Transverse colon (tissue), 4 donors: ENCODE data around the gene MTMR6. TPM values are rescaled to one million over a fixed set of nuclear protein-coding genes. Genes with fewer than 3 reads are reported as not detected.
"Not testable (repeated sequence)": the region's sequence is repeated elsewhere in the genome, so short reads cannot be mapped to it uniquely, and the experiment has no call there.

Source experiments
- DNase-seq: peaks from one replicate; pipeline ENCODE4 v3.0.0-alpha.2; 2019
- H3K27ac ChIP-seq, 4 donors: fragments of 200-600 bp; sonication (generic); 2 replicates each; pipeline ENCODE4 v1.5.1; 2016 to 2018; ENCODE audit warnings: inconsistent platforms in 4 of 4
- H3K27me3 ChIP-seq: fragments of 200-600 bp; sonication (generic); 2 replicates; pipeline ENCODE4 v1.5.1; 2017; ENCODE audit warnings: inconsistent platforms
- H3K36me3 ChIP-seq, 4 donors: fragments of 200-600 bp; sonication (generic); 2 replicates each; pipeline ENCODE4 v1.5.1; 2017 to 2019; ENCODE audit warnings: inconsistent platforms in 4 of 4
- H3K4me1 ChIP-seq, 4 donors: fragments of 200-600 bp; sonication (generic); 2 replicates each; pipeline ENCODE4 v1.5.1; 2017 to 2020; ENCODE audit warnings: inconsistent platforms in 4 of 4
- H3K4me3 ChIP-seq, 4 donors: fragments of 200-600 bp; sonication (generic); 1 replicate in 1 of 4; 2 replicates in 3 of 4; pipeline versions ENCODE4 v1.5.1 to v1.6.1; 2017 to 2019; ENCODE audit warnings: inconsistent platforms in 4 of 4
- H3K9me3 ChIP-seq, 2 donors: fragments of 200-600 bp; sonication (generic); 2 replicates each; pipeline ENCODE4 v1.5.1; 2017 to 2019; ENCODE audit warnings: inconsistent platforms in 2 of 2
- CTCF ChIP-seq, 5 experiments: fragments of 200-600 bp in 3 of 5; fragments of 450-650 bp in 2 of 5; sonication (generic) in 3 of 5; IDR thresholded peaks; 1 replicate in 2 of 5; 2 replicates in 3 of 5; pipeline ENCODE4 v1.5.1; 2016 to 2017; ENCODE audit warnings: antibody characterized with exemption in 5 of 5, inconsistent platforms in 3 of 5, mild to moderate bottlenecking in 2 of 5, moderate library complexity in 1 of 5
- EP300 ChIP-seq: sonication (generic); formaldehyde crosslinking; IDR thresholded peaks from one replicate; pipeline ENCODE4 v1.6.1; 2017; ENCODE audit warnings: antibody characterized with exemption, low read depth
- POLR2A ChIP-seq: fragments of 450-650 bp; IDR thresholded peaks from one replicate; pipeline ENCODE4 v1.6.1; 2016; ENCODE audit warnings: antibody characterized with exemption, mild to moderate bottlenecking, moderate library complexity
- POLR2AphosphoS5 ChIP-seq, 3 donors: sonication (generic); formaldehyde crosslinking; IDR thresholded peaks; one replicate each; pipeline ENCODE4 v1.6.1; 2016; ENCODE audit warnings: antibody characterized with exemption in 3 of 3
- WGBS, 2 donors: methylation state at CpG; one replicate each; pipeline ENCODE4 v1.1.5; 2018; ENCODE audit warnings: low coverage in 1 of 2; 5-methylcytosine and 5-hydroxymethylcytosine counted together
- in situ Hi-C, 4 donors: fragments of 200-750 bp; cut with MboI; loops; one replicate each; pipeline versions ENCODE4 v1.15.0 to v1.15.1; 2017; ENCODE audit warnings: low sequenced_read_pairs in 3 of 4, low pct_ligation_motif_present in 1 of 4, low pct_unique_long_range_greater_than_20kb in 1 of 4
- intact Hi-C: fragments of 100-400 bp; cut with DNase I; formaldehyde crosslinking; loops from one replicate; pipeline ENCODE4 v1.15.1; 2023; ENCODE audit warnings: low total_unique reads
- total RNA-seq, 4 donors: library from RNA; depleted of rRNA; stranded (reverse); fragments of >200 nt; gene quantifications; one replicate each; pipeline ENCODE4 v1.1.0, GENCODE V29; 2016

Gene MTMR6
- total RNA-seq, 4 donors from 2014 or later = 6.4 to 16.4 (median 11.9) TPM

GRCh38 chr13:25324100-25324499 lies 36.8 kb upstream of the MTMR6 start:
- in situ Hi-C loops (no loop called here), intact Hi-C loops (no loop called here)
- 85% methylated on average over 1 to 2 of the region's 2 CpGs for WGBS, 2 donors
- Histone ChIP-seq H3K4me1 (no peaks in the 10 kb centered on the region), H3K36me3 (peaks cover 0 to 66% (median 29%) of the 10 kb centered on the region in 4 donors), H3K4me3 (no peak overlapping the region), H3K27ac (no peak overlapping the region), H3K9me3 (no peaks in the 10 kb centered on the region), H3K27me3 (no peaks in the 10 kb centered on the region)
- TF ChIP-seq CTCF (IDR thresholded peaks at IDR 0.05) = no peak
- TF ChIP-seq POLR2AphosphoS5 (IDR thresholded peaks at IDR 0.05) = no peak
- no peak for TF ChIP-seq POLR2A
- no peak for TF ChIP-seq EP300
- DNase-seq = no peak

- WGBS, 2 donors = 86 to 100% methylated on average over 1 of the region's 1 CpG
- in situ Hi-C loops = no loop called here
- Histone ChIP-seq H3K4me1 (no peaks in the 10 kb centered on the region), H3K27ac (no peak overlapping the region), H3K4me3 (no peak overlapping the region), H3K27me3 (no peaks in the 10 kb centered on the region), H3K9me3 (no peaks in the 10 kb centered on the region), H3K36me3 (peaks cover 0 to 48% (median 22%) of the 10 kb centered on the region in 4 donors)
- no peak for TF ChIP-seq POLR2A
- TF ChIP-seq EP300 = no peak
- no peak for TF ChIP-seq POLR2AphosphoS5 (IDR thresholded peaks at IDR 0.05)
- DNase-seq = no peak
- intact Hi-C loops = no loop called here
Observed at GRCh38 chr13:25319771-25320170, 32.5 kb upstream of the MTMR6 start.

GRCh38 chr13:25318946-25319345 lies 31.7 kb upstream of the MTMR6 start:
- 87 to 90% methylated on average over 4 of the region's 4 CpGs for WGBS, 2 donors

GRCh38 chr13:25310891-25311290 lies 23.6 kb upstream of the MTMR6 start:
- in situ Hi-C loops (no loop called here), intact Hi-C loops (no loop called here)
- DNase-seq = no peak
- H3K4me3 ChIP-seq = no peak overlapping the region
- peaks cover 0 to 50% (median 25%) of the 10 kb centered on the region in 4 donors for H3K36me3 ChIP-seq
- WGBS, 2 donors = 83 to 88% methylated on average over 3 of the region's 3 CpGs
- TF ChIP-seq CTCF (IDR thresholded peaks at IDR 0.05) (no peak), POLR2AphosphoS5 (IDR thresholded peaks at IDR 0.05) (no peak), POLR2A (no peak), EP300 (no peak)
- H3K9me3 ChIP-seq = no peaks in the 10 kb centered on the region
- H3K27me3 ChIP-seq = no peaks in the 10 kb centered on the region
- no peak overlapping the region for H3K27ac ChIP-seq
- peaks cover 0 to 6% (median 0%) of the 10 kb centered on the region in 4 donors for H3K4me1 ChIP-seq

More at GRCh38 chr13:25318946-25319345, 31.7 kb upstream of the MTMR6 start:
- peaks cover 0 to 50% (median 22%) of the 10 kb centered on the region in 4 donors for H3K36me3 ChIP-seq
- H3K4me1 ChIP-seq, in situ Hi-C loops, H3K4me3 ChIP-seq, DNase-seq, H3K27me3 ChIP-seq, intact Hi-C loops, H3K9me3 ChIP-seq, H3K27ac ChIP-seq: not testable (repeated sequence)

- H3K27me3 ChIP-seq = no peaks in the 10 kb centered on the region
- TF ChIP-seq CTCF (IDR thresholded peaks at IDR 0.05) (no peak), EP300 (no peak), POLR2AphosphoS5 (IDR thresholded peaks at IDR 0.05) (no peak), POLR2A (no peak)
- in situ Hi-C loops (no loop called here), intact Hi-C loops (loop anchor here (10.0 kb wide), 1 partner anchor 792 kb away; the partner anchor contains the start of gene PARP4)
- DNase-seq = no peak
- H3K4me3 ChIP-seq = no peak overlapping the region
- 88 to 92% methylated on average over 2 to 7 of the region's 7 CpGs for WGBS, 2 donors
- peaks cover 0 to 27% (median 10%) of the 10 kb centered on the region in 4 donors for H3K4me1 ChIP-seq
- H3K36me3 ChIP-seq = peaks cover 0 to 25% (median 6%) of the 10 kb centered on the region in 4 donors
- no peak overlapping the region for H3K27ac ChIP-seq
- H3K9me3 ChIP-seq = no peaks in the 10 kb centered on the region
Observed at GRCh38 chr13:25306671-25307464, 19.6 kb upstream of the MTMR6 start.
